G401 (cell line): ENCODE data around the gene SUCLG1. TPM values are rescaled to one million over a fixed set of nuclear protein-coding genes. Genes with fewer than 3 reads are reported as not detected.

Experiments
- DNase-seq: peaks from one replicate; pipeline ENCODE4 v3.0.0-alpha.2; 2015; ENCODE audit warnings: low spot score
- in situ Hi-C: cut with HindIII; loops from 2 replicates; pipeline ENCODE4 v1.10.0; 2016; ENCODE audit warnings: low sequenced_read_pairs, mixed read lengths
- total RNA-seq: library from RNA; depleted of rRNA; stranded (reverse); fragments of >200 nt; shearing (Covaris generic); gene quantifications from 2 replicates; pipeline ENCODE4 v1.2.3, GENCODE V29; 2014; rRNA removed

Gene SUCLG1
- total RNA-seq, 1 experiment from 2014 or later: 49.6 TPM

GRCh38 chr2:84375020-84375419, 84.1 kb downstream of the SUCLG1 start:
- no peak for DNase-seq
- in situ Hi-C loops: no loop called here

- in situ Hi-C loops: no loop called here
- DNase-seq: no peak
These were observed 85.2 kb downstream of the SUCLG1 start for GRCh38 chr2:84373866-84374265.

Other genes starting within 250 kb of the SUCLG1 start
- under 0.01 TPM in 2 replicates for gene DNAH6, start 57.2 kb upstream of the SUCLG1 start, total RNA-seq